NCI-H2081 (cell line): Measurements from ENCODE around the gene FBXW12.
"Not testable (repeated sequence)": the region's sequence is repeated elsewhere in the genome, so short reads cannot be mapped to it uniquely, and the experiment has no call there.

ENCODE experiments used
- DNase-seq, 2 experiments: peaks; one replicate each; lab custom pipeline; 2025; lab: John Stamatoyannopoulos, UW

Gene FBXW12

GRCh38 chr3:48371651-48372376, at the start of gene FBXW12:
TSS of gene FBXW12 (plus strand) at chr3:48372219. CDS start at chr3:48372768, 549 bp downstream.
- DNase-seq: no peak

GRCh38 chr3:48331706-48332435, 40.1 kb upstream of the FBXW12 start:
- DNase-seq: not testable (repeated sequence)

GRCh38 chr3:48333346-48334245, 38.4 kb upstream of the FBXW12 start, which contains the start of gene SPINK8:
TSS of gene SPINK8 (minus strand) at chr3:48333661. CDS start at chr3:48328341, 5,320 bp downstream.
- not testable (repeated sequence) for DNase-seq

- no peak for DNase-seq
Observed at GRCh38 chr3:48334605-48335004, 37.4 kb upstream of the FBXW12 start.

GRCh38 chr3:48335286-48335685, 36.7 kb upstream of the FBXW12 start:
- DNase-seq: not testable (repeated sequence)

GRCh38 chr3:48337536-48337935, 34.5 kb upstream of the FBXW12 start:
- DNase-seq: not testable (repeated sequence)

- DNase-seq: no peak
Observed at GRCh38 chr3:48338635-48339034, 33.4 kb upstream of the FBXW12 start.

- no peak for DNase-seq
Observed at GRCh38 chr3:48343432-48343831, 28.6 kb upstream of the FBXW12 start.

- no peak for DNase-seq
Observed at GRCh38 chr3:48344867-48345507, 27.0 kb upstream of the FBXW12 start.

GRCh38 chr3:48345946-48346572, 26.0 kb upstream of the FBXW12 start:
- DNase-seq: no peak

GRCh38 chr3:48347500-48347899, 24.5 kb upstream of the FBXW12 start:
- DNase-seq: no peak

GRCh38 chr3:48352546-48352945, 19.5 kb upstream of the FBXW12 start:
- DNase-seq: no peak

GRCh38 chr3:48353987-48354386, 18.0 kb upstream of the FBXW12 start:
- no peak for DNase-seq

- no peak for DNase-seq
Observed at GRCh38 chr3:48356419-48356818, 15.6 kb upstream of the FBXW12 start.

- no peak for DNase-seq
Observed at GRCh38 chr3:48361928-48362327, 10.1 kb upstream of the FBXW12 start.

- no peak for DNase-seq
Observed at GRCh38 chr3:48364840-48365239, 7.2 kb upstream of the FBXW12 start.

- peak; percentile 71 to 77 for DNase-seq
Observed at GRCh38 chr3:48367201-48367600, 4.8 kb upstream of the FBXW12 start.

GRCh38 chr3:48369693-48370332, 2.2 kb upstream of the FBXW12 start:
- DNase-seq: no peak

- no peak for DNase-seq
Observed at GRCh38 chr3:48370333-48370713, 1.7 kb upstream of the FBXW12 start.

GRCh38 chr3:48372377-48372770, 355 bp downstream of the FBXW12 start:
- no peak for DNase-seq
